NCI-H446 (cell line): ENCODE measurements around the gene PRRX1.
A peak's percentile ranks its signal among the peaks of the same experiment; 100 is the strongest.

ENCODE experiments used
- DNase-seq, 2 experiments: peaks; one replicate each; lab custom pipeline; 2025; lab: John Stamatoyannopoulos, UW

The PRRX1 gene

DNA sequence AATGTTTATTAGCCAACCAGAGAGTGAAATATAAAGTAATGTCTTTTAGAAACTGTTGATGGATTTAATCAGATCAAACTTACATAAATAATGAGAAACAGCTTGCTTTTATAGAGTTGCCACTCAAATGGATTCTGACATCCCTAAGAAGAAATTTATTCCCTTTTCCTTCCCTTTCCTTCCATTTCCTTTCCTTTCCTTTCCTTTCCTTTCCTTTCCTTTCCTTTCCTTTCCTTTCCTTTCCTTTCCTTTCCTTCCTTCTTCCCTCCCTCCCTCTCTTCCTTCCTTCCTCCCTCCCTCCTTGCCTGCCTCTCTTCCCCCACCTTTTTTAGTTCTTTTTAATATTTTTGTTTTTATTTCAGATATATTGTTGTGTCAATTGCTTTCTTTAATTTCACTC, 27.3 kb downstream of the PRRX1 start:
- no peak for DNase-seq

DNA sequence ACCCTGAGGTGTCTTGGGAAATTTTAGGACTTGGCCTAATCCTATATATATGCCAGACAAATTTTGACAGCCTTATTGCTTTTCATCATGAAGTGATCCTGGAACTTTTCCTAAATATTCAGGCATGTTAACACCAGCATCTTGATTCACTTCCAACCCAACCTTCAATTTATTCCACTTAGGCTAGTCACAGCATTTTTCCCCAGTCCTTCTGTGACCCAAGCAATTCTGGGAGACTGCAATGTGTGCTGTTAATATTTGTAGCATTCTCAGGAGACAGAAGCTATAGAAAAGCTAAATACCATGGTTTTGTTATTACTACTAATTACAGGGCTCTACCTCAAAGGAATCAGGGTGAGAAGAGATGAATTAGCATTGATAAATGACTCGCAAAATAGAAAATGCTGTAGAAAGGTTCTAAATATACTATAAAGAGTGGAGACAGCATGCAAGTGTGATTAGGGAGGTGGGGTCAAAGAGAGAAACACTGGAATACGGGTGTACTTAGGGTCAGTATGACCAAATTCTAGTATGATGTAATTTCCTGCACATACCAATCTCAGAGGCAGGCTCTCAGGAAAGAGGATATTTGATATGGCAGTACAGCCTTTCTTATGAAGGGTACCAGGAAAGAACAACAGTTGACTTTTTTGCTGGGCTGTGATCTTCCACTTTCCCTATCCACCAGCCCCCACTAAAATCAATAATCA, 29.1 kb downstream of the PRRX1 start:
- peak in 1 of 2 experiments; percentile 68 for DNase-seq

DNA sequence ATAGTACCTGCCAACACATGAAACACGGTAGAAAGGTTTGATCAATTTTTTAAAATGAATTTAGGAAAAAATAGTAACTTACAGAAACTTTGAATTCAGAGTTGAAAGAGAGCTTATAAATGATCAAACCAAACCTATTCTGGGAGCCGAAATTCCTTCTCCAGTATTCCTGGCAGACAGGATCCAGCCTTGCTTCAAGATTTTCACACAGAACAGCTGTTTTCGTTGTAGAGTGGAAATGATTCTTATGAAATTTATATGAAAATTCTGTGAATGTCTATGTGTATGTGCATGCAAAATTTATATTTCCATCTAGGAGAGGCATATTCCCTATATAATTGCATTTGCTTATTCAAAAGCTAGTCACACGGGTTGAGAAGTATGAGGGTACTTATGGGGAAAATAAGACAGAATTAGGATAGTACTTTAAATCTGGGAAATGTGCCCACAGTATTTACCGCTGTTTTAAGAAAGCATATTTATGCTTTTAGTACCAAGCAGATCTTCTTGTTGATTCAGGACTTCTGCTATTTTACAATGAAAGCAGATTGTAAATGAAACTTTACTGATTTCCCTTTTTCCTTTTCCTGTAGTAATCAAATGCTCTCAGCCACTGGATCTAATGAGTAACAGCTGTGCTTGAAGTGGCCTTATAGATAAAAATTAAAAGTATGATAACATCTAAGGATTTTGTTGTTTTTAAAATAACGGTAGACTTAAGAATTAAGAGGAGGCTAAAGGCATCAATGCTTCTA, 30.4 kb downstream of the PRRX1 start:
- no peak for DNase-seq

DNA sequence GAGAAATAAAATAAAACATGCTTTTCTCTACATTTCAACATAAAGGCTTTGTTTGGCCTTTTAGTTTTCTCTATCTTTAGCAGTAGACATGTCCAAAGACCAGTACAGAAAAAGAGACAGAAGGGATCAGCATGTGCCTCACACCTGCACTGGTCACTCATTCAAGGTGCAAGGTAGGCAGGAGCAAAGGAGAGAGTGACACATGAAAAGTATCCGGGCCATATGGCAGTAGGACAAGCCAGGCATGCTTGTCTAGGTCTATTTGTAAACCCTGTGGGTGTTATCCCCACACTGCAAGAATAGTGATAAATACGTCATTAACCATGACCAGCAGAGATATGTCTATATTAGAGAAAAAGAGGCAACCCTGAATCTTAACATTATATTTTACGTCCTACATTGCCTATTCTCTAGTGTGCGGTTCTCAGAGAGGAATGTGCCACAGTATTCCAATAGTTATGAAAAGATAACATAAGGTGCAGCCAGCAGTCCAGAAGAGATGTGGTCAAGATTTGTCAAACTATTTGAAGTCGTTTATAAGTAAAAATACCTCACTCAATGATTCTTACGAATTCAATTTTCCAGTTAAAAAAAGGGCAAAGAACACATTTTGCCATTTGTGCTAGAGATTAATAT, 32.1 kb downstream of the PRRX1 start:
- DNase-seq = no peak

DNA sequence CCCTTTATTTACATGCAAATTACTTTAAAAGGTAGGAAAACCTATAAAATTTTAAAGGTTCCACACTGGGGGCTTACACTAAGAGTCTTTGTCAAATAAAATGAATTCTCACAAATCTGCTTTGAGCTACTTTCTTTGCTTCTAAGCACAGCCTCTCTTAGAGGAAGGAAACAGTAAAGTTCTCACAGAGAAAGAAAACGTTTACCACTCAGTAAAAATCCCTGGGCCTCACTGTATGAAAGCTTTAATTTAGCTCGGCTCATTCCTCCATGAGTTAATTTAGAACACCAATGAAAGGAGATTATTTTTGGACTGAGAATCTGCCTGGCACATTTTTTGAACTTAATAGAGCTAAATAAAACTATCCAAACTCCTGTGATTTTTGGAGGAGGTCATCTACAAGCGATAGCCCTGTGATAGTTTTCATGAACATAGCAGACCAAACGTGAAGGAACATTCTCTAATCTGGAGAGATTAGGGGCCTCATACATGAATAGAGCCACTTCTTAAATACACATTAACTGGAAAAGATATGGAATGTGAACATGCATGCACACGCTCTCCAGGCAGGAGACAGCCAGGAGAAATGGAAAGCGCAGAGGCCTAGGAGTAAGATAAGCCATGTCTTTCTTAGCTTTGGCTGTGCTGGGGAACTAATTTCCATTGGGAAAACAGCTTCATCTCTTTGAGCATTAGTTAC, 32.8 kb downstream of the PRRX1 start:
- peak; percentile 17 to 25 for DNase-seq

DNA sequence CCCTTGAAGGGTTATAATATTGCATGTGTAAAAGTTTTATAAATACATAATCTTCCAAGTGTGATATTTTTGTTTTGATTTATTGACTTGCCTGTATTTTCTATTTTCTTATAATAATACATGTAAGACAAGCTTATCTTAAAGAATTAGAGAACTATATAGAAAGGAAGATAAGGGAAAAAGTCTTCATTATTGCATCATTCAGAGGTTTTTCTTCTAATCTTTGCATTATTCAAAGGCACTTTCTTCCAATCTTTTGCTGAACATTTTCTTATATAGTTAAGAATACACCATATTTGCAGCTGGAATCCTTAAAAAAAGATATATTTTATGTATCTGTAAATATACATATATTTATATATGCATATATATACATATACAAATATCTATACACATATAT, 33.4 kb downstream of the PRRX1 start:
- DNase-seq = no peak

DNA sequence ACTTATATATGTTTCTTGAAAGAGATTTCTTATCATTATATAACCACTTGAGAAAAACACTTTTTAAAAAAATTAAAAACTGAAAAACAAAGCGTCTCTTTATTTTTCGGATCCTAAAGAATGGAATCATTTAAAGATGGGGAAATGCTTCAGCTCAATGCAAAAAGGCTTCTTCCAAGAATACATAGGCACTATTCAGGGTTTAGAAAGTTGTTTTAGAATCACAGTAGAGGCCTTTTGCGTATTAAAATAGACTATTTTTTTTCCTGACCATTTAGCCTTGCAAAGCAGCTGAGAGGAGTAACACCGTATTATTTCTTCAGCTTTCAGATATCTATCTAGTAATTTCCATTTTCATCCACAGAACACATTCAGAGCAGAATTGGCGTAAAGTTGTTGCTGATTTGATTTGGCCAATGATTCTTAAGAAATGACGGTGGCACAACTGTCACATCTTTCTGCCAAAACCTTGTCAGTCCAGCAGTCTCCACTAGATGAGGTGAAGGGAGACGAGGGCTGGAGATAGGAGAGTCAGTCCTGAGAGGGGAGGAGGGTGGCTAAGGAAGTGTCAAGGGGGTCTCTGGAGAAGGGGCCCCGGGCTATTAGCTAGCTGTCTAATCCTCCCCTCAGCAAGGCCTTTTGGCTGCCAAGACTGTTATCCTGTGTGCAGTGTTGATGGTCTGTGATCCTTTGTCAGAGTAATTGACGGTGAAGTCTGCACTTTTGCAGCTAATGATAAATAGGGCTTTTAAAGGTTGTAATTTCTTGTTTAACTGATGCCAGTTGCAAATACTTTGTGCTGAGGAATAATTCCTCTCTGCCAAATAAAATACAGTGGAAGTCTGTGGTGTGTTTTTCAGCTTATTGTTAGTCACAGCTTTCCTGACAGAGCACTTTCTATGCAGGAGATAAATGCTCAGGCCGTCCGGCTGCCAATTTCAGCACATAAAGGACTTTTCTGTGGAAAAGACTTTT, 34.7 kb downstream of the PRRX1 start:
- peak; percentile 69 to 79 for DNase-seq

DNA sequence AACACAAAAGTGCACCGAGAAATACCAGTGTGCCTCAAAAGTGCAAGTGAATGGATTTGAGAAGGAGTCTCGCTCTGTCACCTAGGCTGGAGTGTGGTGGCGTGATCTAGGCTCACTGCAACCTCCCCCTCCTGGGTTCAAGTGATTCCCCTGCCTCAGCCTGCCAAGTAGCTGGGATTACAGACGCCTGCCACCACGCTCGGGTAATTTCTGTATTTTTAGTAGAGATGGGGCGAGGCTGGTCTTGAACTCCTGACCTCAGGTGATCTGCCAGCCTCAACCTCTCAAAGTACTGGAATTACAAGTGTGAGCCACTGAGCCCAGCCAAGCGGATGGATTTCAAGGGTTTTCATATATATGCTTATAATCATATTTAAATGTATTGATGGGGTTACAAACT, 35.8 kb downstream of the PRRX1 start:
- DNase-seq = no peak

DNA sequence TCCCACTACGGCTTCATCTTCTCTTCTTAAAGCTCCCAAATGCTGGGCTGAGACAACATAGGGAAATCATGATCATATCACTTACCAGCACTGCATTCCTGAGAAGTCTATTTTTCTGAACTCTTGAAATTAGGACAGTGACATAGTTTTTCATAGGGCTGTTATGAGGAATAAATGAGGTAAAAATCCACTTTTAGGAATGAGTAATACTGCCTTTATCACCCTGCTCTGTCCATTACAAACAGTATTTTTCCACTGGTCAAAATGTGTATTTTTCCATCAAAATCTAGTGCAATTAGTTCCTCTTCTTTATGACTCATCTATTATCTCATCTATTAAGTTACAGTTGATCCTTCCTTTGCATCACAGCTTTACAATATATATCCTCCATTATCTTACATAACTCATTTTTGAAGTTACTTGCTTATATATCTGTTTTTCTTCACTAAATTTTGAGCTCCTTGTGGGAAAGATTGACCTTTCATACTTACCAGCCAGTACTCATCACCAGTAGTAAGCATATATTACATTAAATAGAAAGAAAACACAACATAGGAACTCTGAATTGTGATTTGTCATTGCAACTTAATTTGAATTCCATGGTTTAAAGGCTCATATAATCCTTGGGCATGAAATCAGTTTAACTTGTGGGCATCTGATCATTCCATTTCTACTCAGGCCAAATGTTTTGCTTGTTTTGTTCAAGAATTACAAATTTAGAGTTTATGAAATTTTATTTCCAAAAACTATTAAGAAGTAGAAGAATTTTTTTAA, 37.1 kb downstream of the PRRX1 start:
- peak in 1 of 2 experiments; percentile 29 for DNase-seq

DNA sequence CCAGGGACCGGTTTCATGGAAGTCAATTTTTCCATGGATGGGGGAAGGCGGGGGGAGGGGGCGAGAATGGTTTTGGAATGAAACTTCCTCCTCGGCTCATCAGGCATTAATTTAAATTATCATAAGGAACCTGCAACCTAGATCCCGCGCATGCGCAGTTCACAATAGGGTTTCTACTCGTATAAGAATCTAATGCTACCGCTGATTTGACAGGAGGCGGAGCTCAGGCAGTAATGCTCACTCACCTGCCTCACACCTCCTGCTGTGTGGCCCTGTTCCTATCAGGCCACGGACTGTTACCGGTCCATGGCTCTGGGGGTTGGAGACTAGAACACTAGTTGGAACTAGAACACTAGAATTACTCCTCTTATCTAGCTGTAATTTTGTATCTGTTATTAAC, 38.0 kb downstream of the PRRX1 start:
- DNase-seq = no peak

DNA sequence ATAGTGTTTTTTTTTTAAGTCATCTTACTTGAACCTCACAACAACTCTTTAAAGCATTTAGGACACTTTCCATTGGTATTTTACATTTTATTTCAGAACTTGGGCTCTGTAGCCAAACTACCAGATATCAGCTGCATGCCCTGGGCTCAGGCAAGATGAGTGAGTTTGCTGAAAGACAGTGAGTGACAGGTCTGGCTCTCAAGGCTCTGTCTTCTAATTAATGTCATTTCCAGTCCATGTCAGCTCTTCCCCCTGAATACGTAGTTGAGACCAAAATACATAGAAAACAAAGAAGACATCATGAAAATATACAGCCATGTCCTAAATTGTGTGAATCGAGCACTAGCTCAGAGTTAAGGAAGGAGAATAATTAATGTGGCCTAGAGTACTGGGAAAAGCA, 39.7 kb downstream of the PRRX1 start:
- peak in 1 of 2 experiments; percentile 10 for DNase-seq

DNA sequence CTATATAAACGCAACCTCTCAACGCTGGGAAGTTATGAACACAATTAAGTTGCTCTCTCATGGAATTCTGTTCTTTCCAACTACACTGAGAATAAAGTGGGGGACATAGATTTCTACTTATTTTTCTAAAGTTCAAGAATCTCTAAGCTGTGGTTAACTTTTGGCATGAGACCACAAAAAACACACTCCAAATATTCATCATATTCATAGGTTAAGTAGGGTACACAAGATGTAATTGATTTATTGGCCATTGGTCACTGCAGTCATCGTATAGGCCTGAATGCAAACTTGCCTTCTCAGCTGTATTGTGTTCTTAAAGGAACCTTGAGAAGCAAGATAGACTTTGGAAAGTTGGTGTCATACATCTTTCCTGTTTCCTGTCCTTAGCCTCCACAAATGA, 40.3 kb downstream of the PRRX1 start:
- no peak for DNase-seq

DNA sequence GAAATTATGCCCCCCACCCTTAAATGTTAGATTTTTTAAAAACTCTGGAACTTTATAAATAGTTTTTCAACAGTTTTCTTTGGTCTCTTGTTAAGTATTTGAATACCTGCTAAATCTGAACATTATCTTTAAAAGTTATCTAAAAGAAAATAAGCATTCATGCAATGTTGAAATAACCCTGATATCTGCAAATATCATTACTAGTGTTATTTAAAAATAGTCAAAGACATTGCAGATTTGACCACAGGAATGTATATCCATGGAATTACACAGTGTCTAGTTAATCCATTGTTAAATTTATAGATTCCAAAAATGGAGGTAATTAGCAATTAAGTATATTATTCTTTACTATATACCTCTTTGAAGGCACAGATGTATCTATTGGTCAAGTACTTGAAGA, 42.0 kb downstream of the PRRX1 start:
- DNase-seq = no peak

DNA sequence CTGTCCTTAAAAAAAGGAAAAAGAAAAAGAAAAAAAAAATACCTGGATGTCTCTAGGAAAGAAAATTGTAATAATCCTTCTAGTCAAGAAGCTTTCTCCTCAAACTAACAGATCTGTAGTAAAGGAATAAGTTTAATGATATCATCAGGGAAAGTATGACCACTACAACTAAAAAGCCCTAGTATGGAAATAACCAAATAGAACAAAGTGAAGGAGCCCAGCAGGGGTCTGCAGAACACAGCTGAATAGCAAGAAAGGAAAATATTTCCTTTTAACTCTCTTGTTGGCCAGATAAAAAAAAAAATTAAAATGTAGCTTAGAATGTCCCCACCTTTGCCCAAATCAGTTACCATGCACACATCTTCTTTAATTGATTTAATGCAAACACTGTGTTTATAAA, 43.2 kb downstream of the PRRX1 start:
- DNase-seq = no peak

DNA sequence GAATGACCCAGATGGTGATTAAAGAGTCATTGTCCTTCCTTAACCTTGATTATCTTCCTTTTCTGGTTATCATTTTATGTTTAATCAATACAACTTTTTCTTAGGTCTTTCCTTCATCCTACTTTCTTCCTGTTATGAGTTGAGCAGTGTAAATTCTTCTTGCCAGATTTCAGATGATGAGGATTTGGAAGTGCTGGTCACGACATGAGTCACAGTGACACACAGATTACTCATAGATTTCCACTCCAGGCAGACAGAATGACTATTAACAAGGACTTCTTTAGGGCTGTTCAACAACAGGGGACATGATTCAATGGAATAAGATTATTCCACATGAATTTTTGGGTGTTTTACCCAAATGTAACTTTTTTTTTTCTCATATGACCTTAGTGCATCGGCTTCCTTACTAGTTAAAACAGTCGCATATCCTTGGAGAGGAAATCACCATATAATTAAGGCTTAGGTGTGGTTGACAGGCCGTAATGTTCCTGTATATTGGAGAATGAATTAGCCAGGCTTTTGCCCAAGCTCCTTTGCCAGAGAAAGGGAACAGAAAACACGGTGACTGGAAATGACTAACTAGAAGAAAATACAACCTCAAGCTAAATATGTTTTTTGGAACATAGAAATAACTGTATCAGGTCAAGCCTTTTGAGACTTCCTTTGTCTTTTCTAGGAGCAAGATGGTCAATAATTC, 44.2 kb downstream of the PRRX1 start:
- peak; percentile 9 to 36 for DNase-seq

DNA sequence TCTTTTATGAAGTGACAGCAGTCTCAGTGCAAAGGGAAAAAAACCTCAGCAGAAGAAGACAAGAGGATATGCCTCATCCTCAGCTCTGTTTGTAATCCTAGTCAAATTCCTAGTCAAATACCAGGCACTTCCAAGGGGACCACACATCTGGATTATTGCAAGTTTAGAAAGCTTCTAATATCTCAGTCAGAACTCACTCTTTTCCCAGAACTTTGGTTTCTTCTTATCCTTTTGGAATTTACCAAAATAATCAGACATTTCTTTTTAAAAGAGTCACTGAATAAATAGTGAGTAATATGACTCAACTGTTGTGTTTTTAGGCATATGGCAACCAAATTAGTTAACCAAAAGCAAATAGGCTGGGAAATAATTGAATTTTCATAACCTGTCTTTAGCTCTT, 47.8 kb downstream of the PRRX1 start:
- no peak for DNase-seq

DNA sequence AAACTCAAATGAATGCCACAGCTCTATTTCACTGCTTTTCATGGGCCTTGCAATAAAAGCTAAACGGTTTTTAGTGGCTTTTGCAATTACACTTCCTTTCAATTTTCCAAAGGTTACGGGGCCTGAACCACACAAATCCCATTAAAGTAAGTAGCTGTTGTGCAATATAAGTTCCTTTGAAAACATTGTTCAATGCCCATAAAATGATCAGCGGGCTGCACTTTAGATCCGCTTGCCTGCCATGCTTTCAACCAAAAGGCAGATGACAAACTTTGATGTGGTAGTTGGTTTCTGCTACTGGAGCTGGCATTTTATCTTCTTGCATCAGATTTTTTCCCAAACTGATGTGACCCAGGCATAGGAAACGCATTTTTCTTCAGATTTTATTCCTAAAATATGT, 50.2 kb downstream of the PRRX1 start:
- DNase-seq = no peak

DNA sequence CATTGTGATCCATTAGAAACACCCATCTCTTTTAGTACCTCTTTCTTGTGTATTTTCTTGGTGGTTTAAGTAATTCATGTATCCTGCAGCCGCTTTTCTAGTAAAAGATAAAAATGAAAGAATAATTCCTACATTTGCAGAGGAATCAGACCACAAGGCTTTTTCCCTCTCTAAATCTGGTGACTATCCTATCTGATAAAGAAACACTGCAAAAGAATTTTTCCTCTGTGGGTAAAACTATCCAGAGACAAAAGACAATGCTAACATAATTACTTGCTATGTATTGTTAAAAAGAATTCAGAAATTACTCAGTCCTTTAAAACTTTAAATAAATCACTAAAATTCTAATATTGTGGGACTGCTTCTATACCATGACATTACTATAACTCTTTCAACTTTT, 51.0 kb downstream of the PRRX1 start:
- no peak for DNase-seq

DNA sequence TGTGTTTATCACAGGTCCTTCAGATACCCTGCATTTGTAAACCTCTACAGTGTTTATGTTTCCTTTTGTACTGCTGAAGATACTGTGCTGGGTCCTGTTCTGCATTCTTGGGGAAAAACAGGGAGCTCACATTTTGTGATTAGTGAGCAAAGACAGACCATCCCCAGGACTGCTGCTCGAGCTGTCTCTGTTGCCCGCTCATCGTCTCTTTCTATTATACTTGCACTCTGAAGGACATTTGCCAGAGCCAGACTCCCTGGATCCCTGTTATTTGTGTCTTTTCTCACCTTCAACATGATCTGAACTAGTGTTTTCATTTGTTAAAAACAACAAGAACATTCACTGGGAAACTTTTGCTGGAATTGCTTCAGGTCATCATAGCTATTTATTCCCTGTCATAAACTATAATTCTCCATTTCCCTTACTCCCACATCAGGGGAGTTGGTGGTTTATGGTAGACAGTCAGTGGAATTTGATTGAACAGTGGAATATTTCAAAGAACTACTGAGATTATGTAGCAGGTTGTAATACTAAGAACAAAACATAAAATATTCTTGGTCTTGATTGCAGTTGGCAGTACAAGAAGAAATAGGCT, 53.0 kb downstream of the PRRX1 start:
- no peak for DNase-seq

DNA sequence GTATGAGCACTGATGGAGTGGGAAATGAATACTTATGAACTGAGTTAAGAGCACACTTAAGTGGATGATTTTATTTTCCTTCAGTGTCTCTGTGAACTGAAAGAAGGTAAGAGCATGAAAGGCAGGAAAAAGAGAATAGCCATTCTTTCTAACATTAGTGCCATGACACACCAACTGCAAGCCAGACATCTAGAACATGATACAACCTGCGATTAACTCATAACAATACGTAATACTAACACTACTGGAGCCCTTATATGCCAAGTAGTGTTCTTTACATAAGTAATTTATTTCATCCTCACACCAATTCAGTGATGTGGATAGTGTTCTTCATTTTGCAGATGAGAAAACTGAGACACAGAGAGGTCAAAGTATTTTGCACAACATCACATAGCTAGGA, 56.7 kb downstream of the PRRX1 start:
- no peak for DNase-seq
